ENCODE data around the gene TRAPPC8. TPM values are rescaled to one million over a fixed set of nuclear protein-coding genes. Genes with fewer than 3 reads are reported as not detected.
A peak's percentile ranks its signal among the peaks of the same experiment; 100 is the strongest.

Gene TRAPPC8
- total RNA-seq, 1 experiment from 2014 or later, result 19.8 TPM

DNA sequence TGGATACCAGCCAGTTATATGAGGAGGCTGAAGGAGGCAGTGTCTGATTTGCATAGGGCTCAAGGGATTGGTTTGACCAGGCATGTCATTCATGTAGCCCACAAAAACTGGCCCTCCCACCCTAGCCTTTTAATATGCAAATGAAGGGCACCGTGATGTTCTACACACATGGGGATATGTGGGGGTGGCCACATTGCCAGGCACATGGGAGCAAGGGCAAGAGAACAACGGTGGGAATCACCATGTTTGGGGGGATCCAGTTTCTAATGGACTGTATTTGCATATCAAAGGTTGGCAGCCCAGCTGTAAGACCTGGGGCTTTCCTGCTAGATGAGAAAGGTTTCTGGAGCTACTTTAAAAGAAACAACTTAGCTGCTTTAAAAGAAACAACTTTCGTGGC lies 117.2 kb downstream of the TRAPPC8 start:
- Histone ChIP-seq H3K4me3 (ENCODE audit: low read depth, low read length) (no peak overlapping the region), H3K36me3 (ENCODE audit: control insufficient read depth, insufficient read depth, low read length) (no peaks in the 10 kb centered on the region), H3K4me1 (peaks cover 12% of the 10 kb centered on the region; the same call in 1 of the 2 replicates), H3K27me3 (replicated peaks; ENCODE audit: control insufficient read depth, insufficient read depth, low read length) (no peaks in the 10 kb centered on the region), H3K9me3 (no peaks in the 10 kb centered on the region)
- H3K27me3 Mint-ChIP-seq (ENCODE audit: insufficient read depth, unreplicated experiment), result no peaks in the 10 kb centered on the region
- DNase-seq, result no peak
- no peaks in the 10 kb centered on the region for H3K4me1 Mint-ChIP-seq (ENCODE audit: low read depth, unreplicated experiment)
- H3K27ac Mint-ChIP-seq (ENCODE audit: unreplicated experiment), result no peak overlapping the region
- no peaks in the 10 kb centered on the region for H3K9me3 Mint-ChIP-seq (ENCODE audit: unreplicated experiment)
- peaks cover 17% of the 10 kb centered on the region for H3K36me3 Mint-ChIP-seq (ENCODE audit: insufficient read depth, unreplicated experiment)
- H3K4me3 Mint-ChIP-seq (ENCODE audit: unreplicated experiment), result no peak overlapping the region
- CTCF ChIA-PET, result no interaction called here
- no TSS peak for BruUV-seq (replicated peaks)
- TF ChIP-seq, protein P1, sequence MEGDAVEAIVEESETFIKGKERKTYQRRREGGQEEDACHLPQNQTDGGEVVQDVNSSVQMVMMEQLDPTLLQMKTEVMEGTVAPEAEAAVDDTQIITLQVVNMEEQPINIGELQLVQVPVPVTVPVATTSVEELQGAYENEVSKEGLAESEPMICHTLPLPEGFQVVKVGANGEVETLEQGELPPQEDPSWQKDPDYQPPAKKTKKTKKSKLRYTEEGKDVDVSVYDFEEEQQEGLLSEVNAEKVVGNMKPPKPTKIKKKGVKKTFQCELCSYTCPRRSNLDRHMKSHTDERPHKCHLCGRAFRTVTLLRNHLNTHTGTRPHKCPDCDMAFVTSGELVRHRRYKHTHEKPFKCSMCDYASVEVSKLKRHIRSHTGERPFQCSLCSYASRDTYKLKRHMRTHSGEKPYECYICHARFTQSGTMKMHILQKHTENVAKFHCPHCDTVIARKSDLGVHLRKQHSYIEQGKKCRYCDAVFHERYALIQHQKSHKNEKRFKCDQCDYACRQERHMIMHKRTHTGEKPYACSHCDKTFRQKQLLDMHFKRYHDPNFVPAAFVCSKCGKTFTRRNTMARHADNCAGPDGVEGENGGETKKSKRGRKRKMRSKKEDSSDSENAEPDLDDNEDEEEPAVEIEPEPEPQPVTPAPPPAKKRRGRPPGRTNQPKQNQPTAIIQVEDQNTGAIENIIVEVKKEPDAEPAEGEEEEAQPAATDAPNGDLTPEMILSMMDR (IDR thresholded peaks at IDR 0.05; ENCODE audit: insufficient read depth in 1 of 2, low read depth in 1 of 2, low read length in 1 of 2, severe bottlenecking in 1 of 2, unreplicated experiment in 1 of 2), result no peak
- POLR2A ChIA-PET, result no interaction called here
- intact Hi-C loops (cut with micrococcal nuclease; ENCODE audit: unreplicated experiment), result loop anchor here (10.0 kb wide), 1 partner anchor 129 kb away; no protein-coding TSS in a partner anchor

DNA sequence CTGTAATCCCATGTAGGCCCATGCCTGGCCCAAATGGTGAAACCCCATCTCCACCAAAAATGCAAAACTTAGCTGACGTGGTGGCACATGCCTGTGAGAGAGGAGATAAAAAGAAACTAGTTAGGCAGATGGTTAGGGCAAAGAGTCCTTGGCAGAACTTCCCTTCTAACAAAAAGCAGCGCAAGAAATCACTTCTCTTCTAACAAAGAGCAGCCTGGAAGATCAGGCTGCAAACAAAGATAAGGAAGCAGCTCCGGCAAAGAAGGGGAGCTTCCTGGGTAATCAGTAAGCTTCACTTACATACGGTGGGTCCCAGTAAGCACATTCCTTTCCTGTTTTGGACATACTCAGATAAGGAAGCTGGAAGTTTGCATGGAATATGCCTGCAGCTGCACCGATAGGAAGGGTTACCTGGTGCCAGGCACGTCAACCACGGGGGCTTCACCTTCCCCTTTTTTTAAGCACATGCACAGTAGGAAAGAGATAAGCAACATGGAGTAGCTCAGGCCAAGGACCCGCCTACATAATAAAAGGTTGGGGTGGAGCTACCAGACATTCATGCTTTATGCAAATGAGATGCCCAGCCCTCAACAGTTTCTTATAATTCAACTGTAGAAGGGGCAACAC lies 121.3 kb downstream of the TRAPPC8 start:
- peaks cover 12% of the 10 kb centered on the region; the same call in 1 of the 2 replicates for H3K4me1 ChIP-seq
- H3K36me3 Mint-ChIP-seq (ENCODE audit: insufficient read depth, unreplicated experiment), result no peaks in the 10 kb centered on the region
- CTCF ChIA-PET, result no interaction called here
- POLR2A ChIA-PET, result interaction anchor here (0.6 kb wide), 1 partner anchor 258 kb away, joined by 5 read pairs; no protein-coding TSS in a partner anchor
- intact Hi-C loops (cut with micrococcal nuclease; ENCODE audit: unreplicated experiment), result loop anchor here (10.0 kb wide), 1 partner anchor 133 kb away; no protein-coding TSS in a partner anchor
- H3K4me3 Mint-ChIP-seq (ENCODE audit: unreplicated experiment), result peak overlapping the region; percentile 37
- TF ChIP-seq, protein P1 (IDR thresholded peaks at IDR 0.05; ENCODE audit: insufficient read depth in 1 of 2, low read depth in 1 of 2, low read length in 1 of 2, severe bottlenecking in 1 of 2, unreplicated experiment in 1 of 2), result no peak
- peak; percentile 18 to 46 for DNase-seq
- no peaks in the 10 kb centered on the region for H3K9me3 Mint-ChIP-seq (ENCODE audit: unreplicated experiment)
- H3K27me3 ChIP-seq (replicated peaks; ENCODE audit: control insufficient read depth, insufficient read depth, low read length), result no peaks in the 10 kb centered on the region
- peaks cover 7% of the 10 kb centered on the region for H3K4me1 Mint-ChIP-seq (ENCODE audit: low read depth, unreplicated experiment)
- no peaks in the 10 kb centered on the region for H3K27me3 Mint-ChIP-seq (ENCODE audit: insufficient read depth, unreplicated experiment)
- BruUV-seq (replicated peaks), result no TSS peak
- peak overlapping the region; percentile 70 for H3K27ac Mint-ChIP-seq (ENCODE audit: unreplicated experiment)
- H3K36me3 ChIP-seq (ENCODE audit: control insufficient read depth, insufficient read depth, low read length), result no peaks in the 10 kb centered on the region
- H3K4me3 ChIP-seq (ENCODE audit: low read depth, low read length), result no peak overlapping the region
- no peaks in the 10 kb centered on the region for H3K9me3 ChIP-seq

DNA sequence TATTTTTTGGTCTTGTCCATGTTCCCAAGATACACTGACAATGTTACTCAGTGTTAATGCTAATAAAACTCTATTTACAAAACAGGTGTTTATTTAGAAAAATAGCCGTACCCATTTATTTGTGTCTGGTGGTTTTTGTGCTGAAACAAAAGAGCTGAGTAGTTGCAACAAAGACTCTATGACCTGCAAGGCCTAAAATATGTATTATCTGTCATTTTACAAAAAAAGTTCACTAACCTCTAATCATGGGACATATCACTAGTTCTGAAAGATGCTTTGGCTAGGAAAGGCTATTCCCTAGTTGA lies 123.1 kb downstream of the TRAPPC8 start:
- no TSS peak for BruUV-seq (replicated peaks)
- ChIA-PET CTCF (interaction anchor here (0.7 kb wide), 1 partner anchor 264 kb away, joined by 3 read pairs; no protein-coding TSS in a partner anchor), POLR2A (no interaction called here)
- no peaks in the 10 kb centered on the region for H3K27me3 Mint-ChIP-seq (ENCODE audit: insufficient read depth, unreplicated experiment)
- no peak overlapping the region for H3K4me3 Mint-ChIP-seq (ENCODE audit: unreplicated experiment)
- H3K27ac Mint-ChIP-seq (ENCODE audit: unreplicated experiment), result peak overlapping the region; percentile 54
- peaks cover 12% of the 10 kb centered on the region; the same call in 1 of the 2 replicates for H3K4me1 ChIP-seq
- no peaks in the 10 kb centered on the region for H3K9me3 ChIP-seq
- no peak overlapping the region for H3K4me3 ChIP-seq (ENCODE audit: low read depth, low read length)
- H3K36me3 Mint-ChIP-seq (ENCODE audit: insufficient read depth, unreplicated experiment), result no peaks in the 10 kb centered on the region
- no peaks in the 10 kb centered on the region for H3K27me3 ChIP-seq (replicated peaks; ENCODE audit: control insufficient read depth, insufficient read depth, low read length)
- intact Hi-C loops (cut with micrococcal nuclease; ENCODE audit: unreplicated experiment), result loop anchor here (1.0 to 10.0 kb wide), 5 partner anchors 79 to 264 kb away; partner anchors contain the start of gene B4GALT6
- H3K36me3 ChIP-seq (ENCODE audit: control insufficient read depth, insufficient read depth, low read length), result no peaks in the 10 kb centered on the region
- H3K9me3 Mint-ChIP-seq (ENCODE audit: unreplicated experiment), result no peaks in the 10 kb centered on the region
- TF ChIP-seq, protein P1 (IDR thresholded peaks at IDR 0.05; ENCODE audit: insufficient read depth in 1 of 2, low read depth in 1 of 2, low read length in 1 of 2, severe bottlenecking in 1 of 2, unreplicated experiment in 1 of 2), result no peak
- no peak for DNase-seq
- H3K4me1 Mint-ChIP-seq (ENCODE audit: low read depth, unreplicated experiment), result peaks cover 7% of the 10 kb centered on the region
